Measurements from ENCODE around the gene IGFBP5. TPM values are rescaled to one million over a fixed set of nuclear protein-coding genes. Genes with fewer than 3 reads are reported as not detected.
A peak's percentile ranks its signal among the peaks of the same experiment; 100 is the strongest.

The IGFBP5 gene
- total RNA-seq, 2 donors from 2014 or later = 44.6 to 68.2 TPM

GRCh38 chr2:216739035-216739434, 43.7 kb upstream of the IGFBP5 start:
- no peak for DNase-seq
- intact Hi-C loops (cut with DNase I) = no loop called here
- no peaks in the 10 kb centered on the region for H3K9me3 ChIP-seq
- no peak overlapping the region for H3K9ac ChIP-seq (ENCODE audit: low read depth in 2 of 2, low read length in 2 of 2)
- no peaks in the 10 kb centered on the region for H3K27me3 ChIP-seq
- H3K27ac ChIP-seq = no peak overlapping the region
- H3K4me1 ChIP-seq = no peaks in the 10 kb centered on the region
- no peak overlapping the region for H3K4me3 ChIP-seq
- no peak for TF ChIP-seq CTCF (IDR thresholded peaks at IDR 0.05)
- no peaks in the 10 kb centered on the region for H3K36me3 ChIP-seq

GRCh38 chr2:216737676-216738075, 42.3 kb upstream of the IGFBP5 start:
- Histone ChIP-seq H3K27ac (no peak overlapping the region), H3K36me3 (no peaks in the 10 kb centered on the region), H3K27me3 (no peaks in the 10 kb centered on the region), H3K4me3 (no peak overlapping the region), H3K9me3 (no peaks in the 10 kb centered on the region), H3K9ac (ENCODE audit: low read depth in 2 of 2, low read length in 2 of 2) (no peak overlapping the region), H3K4me1 (no peaks in the 10 kb centered on the region)
- no peak for TF ChIP-seq CTCF (IDR thresholded peaks at IDR 0.05)
- intact Hi-C loops (cut with DNase I) = no loop called here
- no peak for DNase-seq

GRCh38 chr2:216736326-216736725, 41.0 kb upstream of the IGFBP5 start:
- no peak for TF ChIP-seq CTCF (IDR thresholded peaks at IDR 0.05)
- Histone ChIP-seq H3K27ac (no peak overlapping the region), H3K4me1 (no peaks in the 10 kb centered on the region), H3K9me3 (no peaks in the 10 kb centered on the region), H3K36me3 (no peaks in the 10 kb centered on the region), H3K4me3 (no peak overlapping the region), H3K9ac (ENCODE audit: low read depth in 2 of 2, low read length in 2 of 2) (no peak overlapping the region), H3K27me3 (no peaks in the 10 kb centered on the region)
- intact Hi-C loops (cut with DNase I) = no loop called here
- DNase-seq = no peak

GRCh38 chr2:216735668-216736067, 40.3 kb upstream of the IGFBP5 start:
- no peaks in the 10 kb centered on the region for H3K9me3 ChIP-seq
- no peak overlapping the region for H3K27ac ChIP-seq
- no peak overlapping the region for H3K9ac ChIP-seq (ENCODE audit: low read depth in 2 of 2, low read length in 2 of 2)
- DNase-seq = no peak
- H3K36me3 ChIP-seq = no peaks in the 10 kb centered on the region
- no peak for TF ChIP-seq CTCF (IDR thresholded peaks at IDR 0.05)
- H3K4me3 ChIP-seq = no peak overlapping the region
- no peaks in the 10 kb centered on the region for H3K27me3 ChIP-seq
- intact Hi-C loops (cut with DNase I) = no loop called here
- no peaks in the 10 kb centered on the region for H3K4me1 ChIP-seq

GRCh38 chr2:216735086-216735485, 39.7 kb upstream of the IGFBP5 start:
- no peaks in the 10 kb centered on the region for H3K36me3 ChIP-seq
- no peak overlapping the region for H3K4me3 ChIP-seq
- intact Hi-C loops (cut with DNase I) = no loop called here
- H3K27ac ChIP-seq = peak overlapping the region; percentile 51
- no peak for DNase-seq
- TF ChIP-seq CTCF (IDR thresholded peaks at IDR 0.05) = no peak
- H3K4me1 ChIP-seq = no peaks in the 10 kb centered on the region
- H3K9ac ChIP-seq (ENCODE audit: low read depth in 2 of 2, low read length in 2 of 2) = no peak overlapping the region
- H3K27me3 ChIP-seq = no peaks in the 10 kb centered on the region
- H3K9me3 ChIP-seq = no peaks in the 10 kb centered on the region

- Histone ChIP-seq H3K9ac (ENCODE audit: low read depth in 2 of 2, low read length in 2 of 2) (no peak overlapping the region), H3K4me1 (no peaks in the 10 kb centered on the region), H3K4me3 (no peak overlapping the region)
Measured at GRCh38 chr2:216733046-216733445, 37.7 kb upstream of the IGFBP5 start.

More at GRCh38 chr2:216733046-216733445, 37.7 kb upstream of the IGFBP5 start:
- H3K27ac ChIP-seq = no peak overlapping the region
- no peaks in the 10 kb centered on the region for H3K27me3 ChIP-seq
- no peak for TF ChIP-seq CTCF (IDR thresholded peaks at IDR 0.05)
- DNase-seq = no peak
- H3K36me3 ChIP-seq = no peaks in the 10 kb centered on the region
- H3K9me3 ChIP-seq = no peaks in the 10 kb centered on the region
- intact Hi-C loops (cut with DNase I) = no loop called here
